ENCODE measurements around the gene STEAP1B.

The STEAP1B gene

DNA sequence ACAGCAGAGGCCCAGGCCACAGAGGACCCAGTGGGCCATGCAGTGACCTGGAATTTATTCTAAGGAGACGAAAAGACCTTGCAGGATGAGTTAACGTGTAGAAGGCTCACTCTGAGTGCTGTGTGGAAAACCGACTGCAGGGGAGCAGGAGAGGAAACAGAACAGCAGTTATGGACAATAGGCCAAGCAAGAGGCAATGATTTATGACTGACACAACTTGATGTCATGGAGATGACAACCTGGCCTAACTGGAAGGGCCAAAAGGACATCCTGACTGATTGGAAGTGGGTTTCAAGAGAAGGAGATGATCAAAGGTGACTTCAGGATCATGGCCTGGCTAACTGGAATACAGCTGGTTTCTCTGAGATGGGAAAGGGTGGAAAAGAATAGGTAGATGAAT lies 72.9 kb downstream of the STEAP1B start:
- DNase-seq: no peak

DNA sequence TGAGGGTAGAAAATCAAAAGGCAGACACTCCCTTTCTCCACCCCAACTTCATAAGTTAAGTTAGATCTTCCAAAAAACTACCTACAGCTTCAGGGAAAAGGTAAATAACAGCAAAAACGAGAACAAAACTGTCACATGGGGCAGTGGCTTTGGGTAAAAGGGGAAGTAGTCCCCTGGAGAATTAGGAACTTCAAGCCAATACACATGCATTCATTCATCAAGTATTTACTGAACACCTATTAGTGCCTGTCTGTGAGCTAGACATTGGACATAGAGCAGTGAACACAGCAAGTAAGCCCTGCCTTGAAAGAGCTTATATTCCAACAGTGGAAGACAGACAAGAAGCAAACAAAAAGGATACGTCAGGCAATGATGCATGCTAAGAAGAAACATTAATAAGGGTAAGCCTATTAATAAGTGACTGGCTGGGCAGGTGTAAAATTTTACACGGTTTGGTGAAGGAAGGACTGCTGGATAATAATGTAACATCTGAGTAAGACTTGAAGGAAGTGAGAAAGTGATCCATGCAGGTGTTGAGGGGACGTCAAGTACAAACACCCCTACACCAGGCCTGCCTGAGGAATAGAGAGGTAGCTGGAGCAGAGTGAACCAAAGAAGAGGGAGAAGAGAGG lies 73.4 kb downstream of the STEAP1B start:
- no peak for DNase-seq

DNA sequence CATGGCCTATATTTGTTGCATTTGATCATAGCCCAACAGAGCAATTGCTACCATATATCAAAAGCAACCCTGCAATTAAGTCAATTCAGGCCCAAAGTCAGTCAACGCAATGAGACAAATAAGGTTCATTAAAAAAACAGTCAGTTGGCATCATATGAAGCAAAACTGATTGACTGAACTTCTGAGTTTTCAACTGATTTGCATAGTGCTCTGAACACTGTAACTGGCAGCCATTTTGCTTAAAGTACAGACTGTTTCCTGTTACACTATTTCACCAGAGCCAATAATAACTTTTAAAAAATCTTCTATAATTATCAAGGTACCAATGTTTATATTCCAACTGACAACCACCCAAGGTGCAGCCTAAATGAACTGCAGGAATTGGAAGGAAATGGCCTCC lies 74.6 kb downstream of the STEAP1B start:
- DNase-seq: no peak

DNA sequence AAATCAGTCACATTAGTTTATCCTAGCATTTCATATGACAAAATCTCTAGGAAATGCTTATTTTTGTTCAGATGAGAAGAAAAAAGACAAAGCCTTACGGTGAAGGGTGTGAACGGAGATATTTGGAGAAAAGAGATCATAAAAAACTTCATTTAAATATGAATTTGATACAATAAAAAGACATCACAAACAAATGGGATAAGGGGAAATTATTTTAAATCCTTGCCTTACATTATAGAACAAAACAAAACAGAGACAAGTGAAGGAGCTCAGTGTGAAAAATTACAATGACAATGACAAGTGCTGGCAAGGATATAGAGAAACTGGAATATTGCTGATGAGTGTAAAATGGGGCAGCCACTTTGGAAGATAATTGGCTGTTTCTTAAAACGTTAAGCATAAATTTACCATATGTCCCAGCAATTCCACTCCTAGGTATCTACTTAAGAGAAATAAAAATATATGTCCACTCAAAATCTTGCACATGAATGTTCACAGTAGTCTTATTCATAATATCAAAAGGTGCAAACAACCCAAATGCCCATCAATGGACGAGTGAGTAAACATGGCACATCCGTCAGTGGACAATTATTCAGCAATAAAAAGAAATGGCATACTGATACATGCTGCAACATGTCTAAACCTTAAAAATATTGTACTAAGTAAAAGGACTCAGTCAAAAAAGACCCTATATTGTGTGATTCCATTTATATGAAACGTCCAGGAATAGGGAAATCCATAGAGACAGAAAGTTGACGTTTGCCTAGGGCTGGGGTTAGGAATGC lies 77.0 kb downstream of the STEAP1B start:
- no peak for DNase-seq

DNA sequence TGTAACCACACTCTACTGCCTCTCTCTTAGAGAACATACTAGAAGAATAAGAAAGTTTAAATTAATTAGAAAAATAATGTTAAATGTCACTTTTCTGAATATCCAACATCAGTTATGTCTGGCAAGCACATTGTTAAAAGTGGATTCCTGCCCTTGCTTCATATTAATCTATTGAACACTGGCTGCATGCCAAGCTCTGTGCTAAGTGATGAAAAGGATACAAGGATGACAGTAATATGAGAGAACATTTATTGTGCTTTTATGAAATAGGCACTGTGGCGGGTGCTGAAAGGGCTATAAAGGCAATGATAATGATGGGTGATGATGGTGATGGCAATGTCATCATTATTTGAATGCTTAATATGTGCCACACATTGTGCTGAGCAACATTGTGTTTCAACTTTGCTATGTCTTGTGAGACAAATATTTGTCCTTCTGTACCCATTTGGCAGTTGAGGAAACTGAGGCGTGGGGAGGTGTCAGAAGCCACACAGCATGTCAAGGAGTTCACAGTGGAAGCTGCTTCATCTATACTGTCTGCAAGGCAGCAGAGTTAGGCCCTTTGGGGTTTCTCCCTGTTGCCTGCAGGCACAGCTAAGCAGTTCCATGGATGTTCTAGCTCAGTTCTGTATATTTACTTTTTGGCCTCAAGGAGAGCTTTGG lies 78.9 kb downstream of the STEAP1B start:
- DNase-seq: no peak

DNA sequence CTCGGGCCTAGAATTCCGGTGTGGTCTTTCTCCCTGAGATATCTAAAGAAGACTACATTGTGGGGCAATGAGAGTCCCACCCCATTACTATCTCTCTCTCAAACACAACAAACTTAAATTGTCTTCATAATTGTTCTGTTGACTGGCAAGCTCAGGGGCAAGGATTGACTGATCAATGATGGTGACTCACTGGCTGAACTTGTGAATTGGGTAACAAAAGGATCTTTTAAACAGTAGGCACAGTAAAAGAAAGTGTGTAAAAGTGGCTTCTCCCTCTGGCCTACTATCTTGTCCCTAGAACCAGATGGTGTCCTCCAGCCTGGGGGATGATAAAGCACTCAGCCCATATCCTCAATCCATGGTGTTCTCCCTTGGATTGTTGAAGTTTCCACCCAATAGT lies 80.0 kb downstream of the STEAP1B start:
- no peak for DNase-seq

DNA sequence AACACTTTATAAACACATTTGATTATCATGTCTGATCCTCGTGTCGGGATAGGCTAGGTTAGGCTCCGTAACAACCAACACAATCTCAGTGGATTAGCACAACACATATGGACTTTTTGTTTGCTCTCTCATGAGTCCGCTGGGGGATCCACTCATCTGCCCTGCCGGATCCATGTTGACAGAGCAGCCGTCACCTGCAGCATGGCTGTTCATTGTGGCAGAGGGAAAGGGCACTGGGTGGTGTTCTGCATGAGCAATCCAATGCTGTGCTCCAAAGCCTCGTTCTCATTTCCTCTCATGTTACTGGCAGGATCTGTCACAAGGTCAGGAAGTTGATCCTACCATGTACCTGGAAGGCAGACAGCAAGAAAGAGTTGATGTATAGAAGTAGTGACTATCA lies 80.5 kb downstream of the STEAP1B start:
- no peak for DNase-seq

DNA sequence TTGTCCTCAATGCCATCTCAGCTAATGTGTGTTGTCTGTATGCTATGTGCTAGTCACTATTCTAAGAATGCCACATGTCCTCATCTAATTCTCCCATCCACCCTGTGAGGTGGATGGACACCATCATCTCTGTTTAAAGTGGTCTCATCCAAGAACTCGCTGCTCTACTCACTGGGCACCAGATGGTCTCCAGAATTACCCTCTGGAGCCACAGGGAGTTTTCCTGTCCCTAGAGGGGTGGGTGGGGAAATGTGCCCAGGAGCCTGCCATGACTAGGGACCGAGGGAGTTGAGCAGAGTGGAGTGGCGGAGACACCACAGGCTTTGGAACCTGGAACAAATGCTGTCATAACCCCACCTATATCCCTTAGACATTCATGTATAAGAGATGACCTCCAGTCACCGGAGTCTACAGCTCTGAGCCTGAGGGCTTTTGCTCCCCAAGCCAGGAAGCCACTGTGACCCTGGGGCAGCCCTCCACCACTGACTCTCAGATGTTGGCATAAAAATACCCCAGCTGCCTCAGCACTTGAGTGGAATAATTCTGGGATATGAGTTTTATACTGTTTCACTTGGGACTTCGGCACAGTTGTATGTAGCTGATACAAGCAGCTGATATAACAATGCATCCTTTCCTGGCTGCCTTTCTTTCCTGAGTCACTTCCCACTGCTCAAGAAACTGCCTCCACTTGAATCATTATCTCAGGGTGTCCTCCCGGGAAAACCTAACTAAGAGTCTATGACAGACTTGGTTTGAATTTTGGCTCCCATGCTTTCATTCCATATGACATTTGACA lies 81.5 kb downstream of the STEAP1B start:
- DNase-seq: no peak

DNA sequence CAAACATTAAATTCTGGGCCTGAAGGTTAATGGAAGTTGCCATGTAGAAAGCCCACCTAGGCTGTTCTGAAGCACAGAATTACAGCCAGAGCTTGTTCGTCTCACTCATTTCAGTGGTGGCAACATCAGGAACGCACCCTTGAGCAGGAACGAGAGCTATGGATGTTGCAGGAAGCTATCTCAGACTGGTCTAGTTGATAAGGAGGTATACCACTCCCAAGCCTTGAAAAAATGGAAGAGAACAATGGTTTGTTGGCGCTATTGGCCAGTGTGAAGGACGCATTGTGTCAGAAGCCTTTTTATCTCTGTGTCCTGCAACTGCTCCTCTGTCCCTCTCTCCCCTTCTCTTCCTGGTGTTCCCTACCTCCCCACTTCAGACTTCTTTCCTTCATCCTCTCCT lies 82.1 kb downstream of the STEAP1B start:
- no peak for DNase-seq

DNA sequence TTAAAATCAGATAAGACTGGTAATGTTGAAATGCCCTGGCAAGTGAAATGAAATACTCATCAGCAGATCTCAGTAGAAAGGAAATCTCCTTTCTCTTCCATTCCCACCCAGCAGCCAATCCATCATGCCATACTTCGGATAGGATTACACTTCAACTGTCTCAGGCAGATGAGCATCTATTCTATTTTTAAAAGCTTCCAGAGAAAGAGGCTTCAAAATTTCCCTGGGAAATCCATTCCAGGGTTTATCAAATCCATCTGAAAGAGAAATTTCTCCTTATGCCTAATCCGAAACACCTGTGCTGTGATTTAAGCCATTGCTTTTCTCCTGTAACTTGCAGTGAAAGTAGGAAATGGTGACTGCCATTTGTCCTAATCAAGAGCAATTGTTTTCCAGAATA lies 82.6 kb downstream of the STEAP1B start:
- no peak for DNase-seq

DNA sequence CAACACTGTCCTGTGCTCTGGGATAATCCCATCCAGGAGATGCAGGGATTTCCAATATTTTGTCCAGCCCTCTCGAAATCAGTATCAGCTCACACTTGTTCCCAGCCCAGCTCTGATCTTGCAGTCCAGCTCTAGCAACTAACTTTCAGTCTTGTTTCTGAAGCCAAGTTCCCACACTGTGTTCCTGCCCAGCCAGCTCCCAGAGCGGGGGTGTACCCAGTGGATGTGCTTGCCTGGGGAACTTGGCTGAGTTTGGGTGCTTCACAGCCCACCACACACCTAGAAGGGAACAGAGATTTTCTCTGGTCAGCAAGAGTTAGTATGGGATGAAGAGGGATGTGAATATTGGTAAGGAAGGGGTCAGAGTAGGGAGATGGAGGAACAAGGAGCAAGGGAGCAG lies 85.6 kb downstream of the STEAP1B start:
- DNase-seq: no peak

DNA sequence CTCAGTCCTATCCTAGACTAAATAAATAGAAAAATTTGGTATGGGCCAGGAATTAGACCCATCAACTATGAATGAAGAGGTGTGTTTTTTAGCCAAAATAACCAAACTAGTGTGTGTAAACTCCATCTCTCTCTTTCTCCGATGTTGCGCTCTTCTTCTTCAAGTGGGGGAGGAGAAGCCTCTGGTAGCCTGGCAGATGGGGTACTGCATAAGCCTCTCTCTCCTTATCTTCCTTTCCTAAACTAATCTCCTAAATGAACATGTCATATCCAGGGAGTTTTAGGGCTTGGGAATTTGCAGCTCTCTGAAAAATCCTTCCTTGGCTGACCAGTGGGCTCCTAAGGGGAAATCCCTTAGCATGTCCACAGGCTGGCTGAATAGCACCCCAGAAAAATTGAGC lies 86.8 kb downstream of the STEAP1B start:
- no peak for DNase-seq

DNA sequence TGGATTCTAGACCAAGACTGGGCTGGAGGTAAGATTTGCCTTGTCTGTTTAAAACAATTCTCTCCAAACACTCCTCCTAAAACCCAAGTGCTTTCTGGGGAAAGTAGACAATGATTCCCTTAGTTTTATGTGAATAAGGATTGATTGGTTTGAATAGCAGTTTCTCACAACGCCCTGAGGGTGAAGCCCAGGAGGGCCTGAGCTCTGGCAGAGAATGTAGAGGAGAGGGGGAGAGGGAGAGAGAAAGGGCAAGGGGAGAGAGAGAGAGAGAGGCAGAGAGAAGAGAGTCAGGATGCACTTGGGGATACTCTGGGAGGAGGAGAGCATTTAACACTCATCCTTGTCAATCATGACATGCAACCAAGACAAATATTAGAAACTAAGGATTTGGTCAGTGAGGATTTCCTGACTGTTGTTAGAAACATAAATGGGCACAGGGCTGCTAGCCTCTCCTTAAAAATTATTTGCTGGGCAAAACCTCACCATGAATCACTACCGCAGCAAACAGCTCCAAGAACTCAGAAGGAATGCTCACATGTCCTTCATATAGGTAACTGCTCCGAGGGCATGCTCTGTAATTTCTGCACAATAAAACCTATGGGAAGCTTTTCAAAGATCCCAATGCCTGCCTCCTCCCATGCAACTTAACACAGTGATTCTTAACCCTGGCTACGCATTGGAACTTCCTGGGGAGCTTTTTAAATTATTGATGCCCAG lies 87.9 kb downstream of the STEAP1B start:
- no peak for DNase-seq

DNA sequence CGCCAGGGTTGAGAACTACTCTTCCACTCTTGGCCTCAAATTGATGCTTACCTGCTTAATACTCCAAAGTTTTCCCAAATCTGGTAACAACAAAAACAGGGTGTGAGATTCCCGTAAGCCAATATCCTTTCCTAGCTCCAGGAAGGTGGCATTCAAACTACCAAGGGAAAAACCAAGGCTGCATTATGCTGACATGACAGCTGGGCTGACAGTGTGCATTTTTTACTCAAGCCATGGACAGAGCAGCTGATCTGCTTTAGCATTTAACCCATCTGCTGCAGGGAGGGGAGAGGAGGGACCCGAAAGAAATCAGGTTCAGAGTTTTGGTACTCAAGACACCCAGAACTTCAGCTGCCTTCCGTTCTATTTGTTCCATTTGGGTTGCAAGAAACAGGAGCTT lies 93.3 kb downstream of the STEAP1B start:
- DNase-seq: no peak

DNA sequence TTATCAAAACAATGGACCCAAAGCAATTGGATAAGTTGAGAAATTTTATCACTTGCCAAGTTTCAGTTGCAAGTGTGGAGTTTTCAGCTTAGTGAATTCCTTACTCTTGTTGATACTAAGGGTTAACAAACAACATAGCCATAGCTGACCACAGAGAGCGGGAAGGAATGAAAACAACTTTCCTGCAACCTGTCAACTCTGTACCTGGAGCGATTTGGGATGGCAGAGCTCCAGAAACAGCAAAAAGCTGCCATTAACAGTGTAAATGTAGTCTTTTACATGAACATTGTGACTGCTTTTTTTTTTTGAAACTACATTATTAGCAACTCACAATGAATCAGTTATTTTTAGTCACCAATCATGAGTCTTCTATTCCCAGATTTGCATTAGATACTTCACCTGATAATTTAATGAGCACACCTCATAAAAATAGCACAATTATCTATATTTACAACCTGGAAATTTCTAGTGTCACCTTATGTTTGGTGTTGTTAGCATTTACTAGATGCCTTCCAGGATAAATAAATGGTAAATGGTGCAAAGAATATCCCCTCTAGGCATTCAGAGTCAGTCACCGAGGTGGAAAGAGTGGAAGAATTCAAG lies 95.5 kb downstream of the STEAP1B start:
- DNase-seq: no peak

DNA sequence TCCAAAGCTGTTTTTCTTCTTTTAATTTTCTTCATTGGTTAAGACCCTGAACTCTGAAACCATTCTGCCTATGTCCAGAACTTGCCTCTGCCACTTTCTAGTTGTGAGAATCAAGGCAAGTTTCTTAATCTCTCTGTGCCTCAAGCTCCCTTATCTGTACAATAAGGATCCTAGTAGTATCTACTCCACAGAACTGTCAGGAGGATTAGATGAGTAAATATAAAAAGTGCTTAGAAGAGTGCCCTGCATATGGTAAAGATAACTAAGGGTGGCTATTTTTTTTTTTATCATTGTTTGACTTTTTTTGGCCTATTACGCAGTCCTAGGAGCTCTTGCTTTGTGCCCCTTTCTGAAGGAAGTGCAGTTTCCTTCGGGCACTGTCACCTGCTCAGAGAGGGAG lies 96.6 kb downstream of the STEAP1B start:
- DNase-seq: no peak

DNA sequence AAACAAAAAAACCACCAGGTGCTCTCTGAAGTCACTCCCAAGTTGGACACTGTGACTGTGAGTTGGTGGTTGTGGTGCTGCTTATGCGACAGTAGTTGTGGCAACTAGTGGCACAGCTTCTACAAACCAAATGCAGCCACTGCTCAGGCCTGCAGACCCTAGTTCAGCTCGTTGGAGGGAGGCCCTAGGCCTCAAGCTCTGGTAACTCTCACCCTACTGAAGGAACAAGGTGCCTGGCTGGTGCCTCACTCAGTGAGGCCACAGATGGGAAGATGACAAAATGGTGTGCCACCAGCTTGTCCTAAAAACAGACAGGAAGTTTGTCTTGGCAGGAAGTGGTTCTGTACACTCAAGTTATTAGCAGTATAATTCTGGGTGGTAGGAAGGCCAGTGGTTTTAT lies 97.7 kb downstream of the STEAP1B start:
- no peak for DNase-seq

DNA sequence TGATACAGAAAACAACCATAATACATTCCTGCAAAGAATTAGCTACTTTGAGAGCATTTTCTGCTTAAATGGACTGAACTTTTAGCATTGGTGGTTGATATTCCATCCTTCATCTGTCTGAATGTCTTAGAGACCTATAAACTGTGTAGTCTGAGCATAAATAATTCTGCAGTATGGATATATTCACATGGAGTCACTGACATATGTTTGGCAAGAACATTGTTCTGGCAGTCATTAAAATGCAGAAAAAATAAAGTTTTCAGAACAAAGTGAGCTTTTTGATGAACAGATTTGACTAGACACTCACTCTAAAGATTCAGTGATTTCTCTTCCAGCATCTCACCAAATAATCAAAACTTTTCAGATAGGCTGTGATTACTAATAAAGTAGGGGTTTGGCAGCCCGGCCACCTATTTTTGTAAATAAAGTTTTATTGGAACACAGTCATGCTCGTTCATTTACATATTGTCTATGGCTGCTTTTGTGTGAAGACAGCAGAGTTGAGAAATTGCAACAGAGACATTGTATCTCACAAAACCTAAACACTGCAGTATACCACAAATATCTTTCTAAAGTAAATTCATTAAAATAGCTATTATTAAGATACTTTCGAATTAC lies 98.9 kb downstream of the STEAP1B start:
- DNase-seq: no peak

DNA sequence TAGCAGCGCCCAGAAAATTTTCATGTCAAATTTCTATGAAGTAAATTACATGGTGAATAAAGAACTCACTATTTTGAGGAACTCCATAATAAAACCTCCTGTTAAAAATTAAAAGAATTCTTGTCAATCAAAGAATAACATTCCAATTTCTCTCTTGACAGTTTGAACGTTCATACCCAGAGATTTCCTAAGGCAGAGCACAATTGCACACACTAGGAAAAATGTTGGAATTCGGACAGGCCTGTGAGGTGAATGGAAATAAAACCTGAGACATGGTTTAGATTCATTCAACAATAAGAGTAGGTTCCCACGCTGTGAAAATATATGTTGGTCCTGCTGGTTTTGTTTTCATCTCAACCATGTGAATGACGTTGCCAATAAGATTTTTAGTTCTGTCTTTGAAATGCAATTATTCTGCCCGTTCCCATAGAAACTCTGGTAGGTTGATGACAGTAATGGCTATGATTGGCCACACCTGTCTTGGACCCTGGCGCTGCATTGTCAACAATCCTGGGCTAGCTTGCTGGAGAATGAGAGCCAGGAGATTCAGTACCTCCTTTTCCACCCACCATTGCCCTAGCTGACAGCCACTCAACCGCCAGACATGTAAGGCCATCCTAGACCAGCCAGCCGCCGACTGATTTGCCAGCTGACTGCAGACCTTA lies 99.7 kb downstream of the STEAP1B start:
- no peak for DNase-seq

DNA sequence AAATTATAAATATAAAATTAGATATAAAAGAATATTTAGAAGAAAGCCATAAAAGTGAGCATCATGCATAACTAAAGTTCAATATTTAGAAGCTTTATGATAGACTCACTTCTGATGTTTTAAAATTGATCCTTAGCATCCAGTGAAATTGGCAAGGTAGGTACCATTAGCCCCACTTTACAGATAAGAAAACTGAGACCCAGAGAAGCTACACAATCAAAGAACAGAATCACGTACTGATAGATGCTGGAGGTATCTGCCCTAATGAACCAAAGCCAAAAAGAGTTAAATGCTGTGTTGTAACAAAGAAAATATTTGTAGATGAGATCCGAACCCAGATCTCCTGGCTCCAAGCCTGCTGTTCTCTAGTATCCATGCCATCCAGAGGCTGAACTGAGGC lies 100.4 kb downstream of the STEAP1B start:
- no peak for DNase-seq

DNA sequence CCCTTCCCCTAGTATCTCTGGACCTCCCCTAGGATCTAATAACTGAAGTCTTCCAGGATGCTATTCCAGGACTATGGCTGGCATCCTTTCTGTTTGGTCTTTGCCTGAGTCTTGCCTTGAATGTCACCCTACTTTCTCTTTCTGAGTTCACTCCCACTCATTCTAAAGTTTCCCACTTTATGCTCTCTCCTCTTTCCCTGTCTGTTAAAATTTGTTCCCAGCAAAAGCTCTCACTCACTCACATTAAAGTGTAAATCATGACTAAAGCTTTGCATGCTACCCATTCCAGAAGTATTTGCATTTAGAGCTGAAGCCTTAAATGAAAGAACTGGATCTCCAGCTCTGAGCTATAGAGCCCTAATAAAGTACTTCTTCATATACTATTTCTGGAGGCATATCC lies 100.9 kb downstream of the STEAP1B start:
- no peak for DNase-seq
